ENCODE measurements around the gene SDHAF3.

The SDHAF3 gene

DNA sequence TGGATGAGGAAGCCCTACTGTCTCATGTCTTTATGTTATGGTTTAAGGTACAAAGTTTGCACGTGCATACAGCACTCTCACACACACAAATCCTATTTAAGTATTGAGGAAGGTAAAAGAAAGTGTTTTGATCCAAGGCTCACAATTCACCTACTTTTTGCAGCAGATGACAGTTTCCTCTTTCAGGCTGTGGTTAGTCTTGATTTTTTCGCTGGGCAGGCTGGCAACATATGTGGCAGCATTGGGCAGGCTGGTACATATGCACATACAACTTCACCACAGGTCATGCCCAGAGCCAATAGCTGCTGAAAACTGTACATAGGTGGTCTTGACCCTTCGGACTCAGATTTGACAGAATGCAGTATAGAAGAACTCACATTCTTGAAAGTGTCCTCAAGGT, 29.1 kb upstream of the SDHAF3 start:
- TF ChIP-seq CTCF (IDR thresholded peaks at IDR 0.05; ENCODE audit: low read depth, low read length, missing control alignments), result no peak
- H3K4me3 ChIP-seq (replicated peaks; ENCODE audit: low read depth, low read length), result no peak overlapping the region
- DNase-seq (ENCODE audit: extremely low read depth, low read depth), result no peak

GRCh38 chr7:97089771-97090170, 27.7 kb upstream of the SDHAF3 start:
- no peak overlapping the region for H3K4me3 ChIP-seq (replicated peaks; ENCODE audit: low read depth, low read length)
- no peak for TF ChIP-seq CTCF (IDR thresholded peaks at IDR 0.05; ENCODE audit: low read depth, low read length, missing control alignments)
- no peak for DNase-seq (ENCODE audit: extremely low read depth, low read depth)

DNA sequence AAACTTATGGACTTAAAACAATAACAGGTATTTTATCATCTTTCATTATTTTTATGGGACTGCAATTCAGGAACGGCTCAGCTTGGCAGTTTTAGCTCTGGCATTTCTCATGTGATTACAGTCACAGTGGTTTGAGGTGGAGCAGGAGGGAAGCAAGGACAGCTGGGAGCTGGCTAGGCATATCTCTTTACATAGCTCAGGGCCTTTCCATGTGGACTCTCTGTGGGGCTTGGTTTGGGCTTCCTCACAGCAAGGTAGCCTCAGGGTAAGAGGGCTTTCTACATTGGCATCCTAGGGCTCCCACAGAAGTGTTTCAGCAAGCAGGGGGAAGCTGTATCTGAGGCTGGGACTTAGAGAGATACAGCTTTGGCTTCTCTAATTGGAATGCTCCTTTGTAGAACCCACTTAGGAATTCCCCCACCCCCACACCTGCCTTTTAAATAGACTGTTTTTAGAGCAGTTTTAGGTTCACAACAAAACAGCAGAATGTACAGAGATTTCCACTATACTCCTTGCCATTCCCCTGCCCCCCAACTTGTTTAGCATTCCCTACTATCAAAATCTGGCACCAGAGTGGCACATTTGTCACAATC, 26.6 kb upstream of the SDHAF3 start:
- H3K4me3 ChIP-seq (replicated peaks; ENCODE audit: low read depth, low read length), result no peak overlapping the region
- no peak for DNase-seq (ENCODE audit: extremely low read depth, low read depth)
- no peak for TF ChIP-seq CTCF (IDR thresholded peaks at IDR 0.05; ENCODE audit: low read depth, low read length, missing control alignments)

GRCh38 chr7:97094284-97094930, 23.1 kb upstream of the SDHAF3 start:
- TF ChIP-seq CTCF (IDR thresholded peaks at IDR 0.05; ENCODE audit: low read depth, low read length, missing control alignments), result no peak
- no peak overlapping the region for H3K4me3 ChIP-seq (replicated peaks; ENCODE audit: low read depth, low read length)
- DNase-seq (ENCODE audit: extremely low read depth, low read depth), result no peak

- TF ChIP-seq CTCF (IDR thresholded peaks at IDR 0.05; ENCODE audit: low read depth, low read length, missing control alignments), result no peak
- H3K4me3 ChIP-seq (replicated peaks; ENCODE audit: low read depth, low read length), result no peak overlapping the region
- DNase-seq (ENCODE audit: extremely low read depth, low read depth), result no peak
These were observed 21.5 kb upstream of the SDHAF3 start for GRCh38 chr7:97096037-97096436.

GRCh38 chr7:97096661-97097060, 20.8 kb upstream of the SDHAF3 start:
- no peak overlapping the region for H3K4me3 ChIP-seq (replicated peaks; ENCODE audit: low read depth, low read length)
- DNase-seq (ENCODE audit: extremely low read depth, low read depth), result no peak
- no peak for TF ChIP-seq CTCF (IDR thresholded peaks at IDR 0.05; ENCODE audit: low read depth, low read length, missing control alignments)

All from HFF-Myc (cell line).